ENCODE measurements around the gene TAOK1.
A peak's percentile ranks its signal among the peaks of the same experiment; 100 is the strongest.
"Not testable (repeated sequence)": the region's sequence is repeated elsewhere in the genome, so short reads cannot be mapped to it uniquely, and the experiment has no call there.

TAOK1 gene

GRCh38 chr17:29445844-29446243, 55.7 kb downstream of the TAOK1 start:
- DNase-seq (ENCODE audit: low read depth): no peak

GRCh38 chr17:29449865-29450671, 59.9 kb downstream of the TAOK1 start:
- no peak for DNase-seq (ENCODE audit: low read depth)

DNA sequence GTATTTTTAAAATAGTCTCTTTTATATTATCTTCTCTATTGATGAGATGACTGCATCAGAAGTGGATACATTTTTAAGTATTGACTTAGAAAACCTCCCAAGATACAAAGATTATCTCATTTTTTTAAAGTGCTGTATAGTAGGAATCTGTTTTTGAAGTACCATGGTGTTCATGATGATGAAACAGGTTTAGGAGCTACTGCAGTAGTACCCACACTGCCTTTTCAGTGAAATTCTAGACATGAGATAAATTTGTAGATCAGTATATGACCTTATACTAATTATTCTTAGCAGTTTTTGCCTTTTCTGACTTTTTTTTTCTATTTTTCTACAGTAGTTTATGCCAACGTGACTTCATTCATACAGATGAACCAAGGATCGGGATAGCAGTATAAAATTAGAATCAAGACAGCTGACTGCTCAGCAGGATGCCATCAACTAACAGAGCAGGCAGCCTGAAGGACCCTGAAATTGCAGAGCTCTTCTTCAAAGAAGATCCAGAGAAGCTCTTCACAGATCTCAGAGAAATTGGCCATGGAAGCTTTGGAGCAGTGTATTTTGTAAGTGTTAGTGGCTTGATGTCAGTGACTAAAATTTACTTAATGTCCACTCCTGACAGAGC, 61.1 kb downstream of the TAOK1 start:
- no peak for DNase-seq (ENCODE audit: low read depth)

DNA sequence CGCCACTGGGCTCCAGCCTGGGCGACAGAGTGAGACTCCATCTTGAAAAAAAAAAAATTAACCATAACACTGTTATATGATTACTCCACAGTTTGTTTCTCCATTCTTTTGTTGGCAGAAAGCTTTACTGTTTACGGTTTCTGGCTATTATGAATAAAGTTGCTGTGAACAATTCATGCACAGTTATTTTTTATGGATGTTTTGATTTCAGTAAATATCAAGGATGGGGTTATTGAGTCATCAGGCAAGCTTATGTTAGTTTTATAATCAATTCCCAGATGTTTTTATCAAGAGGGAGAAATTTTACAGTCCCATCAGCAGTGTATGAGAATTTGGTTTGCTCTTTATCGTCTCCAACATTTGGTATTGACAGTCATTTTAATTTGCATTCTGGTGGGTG, 67.9 kb downstream of the TAOK1 start:
- DNase-seq (ENCODE audit: low read depth): no peak

DNA sequence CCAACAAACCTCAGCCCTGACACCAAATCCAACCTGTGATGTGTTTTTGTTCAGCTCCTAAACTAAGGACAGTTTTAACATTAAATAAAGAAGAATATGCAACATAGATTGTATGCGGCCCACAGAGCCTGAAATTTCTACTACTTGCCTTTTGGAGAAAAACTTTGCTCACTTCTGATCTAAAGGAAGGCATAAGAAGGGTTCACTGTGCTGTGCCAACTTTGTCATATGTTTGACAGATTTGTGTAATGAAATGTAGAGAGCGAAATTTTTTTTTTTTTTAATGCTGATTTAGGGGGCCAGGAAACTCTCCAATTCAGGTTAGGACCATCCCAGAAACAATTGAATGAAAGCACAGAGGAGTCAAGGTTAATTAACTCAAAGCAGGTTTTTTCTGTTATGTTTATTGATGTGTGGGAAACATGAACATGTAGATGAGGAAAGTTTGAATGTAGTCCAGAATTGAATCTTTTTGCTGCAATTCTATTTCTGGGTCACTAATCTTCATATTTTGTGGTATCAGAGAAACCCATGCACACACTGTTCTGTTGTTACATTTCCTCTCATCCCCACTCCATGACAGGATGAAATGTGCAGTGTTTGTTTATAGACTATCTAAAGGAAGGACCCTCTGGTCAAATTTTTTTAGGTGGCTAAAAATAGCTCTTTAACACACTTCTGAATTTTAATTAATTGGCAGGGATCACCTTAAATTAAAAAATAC, 71.5 kb downstream of the TAOK1 start:
- no peak for DNase-seq (ENCODE audit: low read depth)

GRCh38 chr17:29469276-29469675, 79.1 kb downstream of the TAOK1 start:
- no peak for DNase-seq (ENCODE audit: low read depth)

DNA sequence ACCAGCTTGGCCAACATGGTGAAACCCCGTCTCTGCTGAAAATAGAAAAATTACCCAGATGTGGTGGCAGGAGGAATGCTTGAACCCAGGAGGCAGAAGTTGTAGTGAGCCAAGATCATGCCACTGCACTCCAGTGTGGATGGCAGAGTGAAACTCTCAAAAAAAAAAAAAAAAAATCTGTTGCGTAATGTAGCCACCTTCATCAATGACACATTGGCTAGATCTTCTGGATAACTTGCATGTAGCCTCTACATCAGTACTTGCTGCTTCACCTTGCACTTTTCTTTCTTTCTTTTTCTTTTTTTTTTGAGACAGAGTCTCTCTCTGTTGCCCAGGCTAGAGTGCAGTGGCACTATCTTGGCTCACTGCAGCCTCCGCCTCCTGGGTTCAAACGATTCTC, 83.3 kb downstream of the TAOK1 start:
- not testable (repeated sequence) for DNase-seq (ENCODE audit: low read depth)

- DNase-seq (ENCODE audit: low read depth): no peak
Observed at GRCh38 chr17:29474297-29474696, 84.1 kb downstream of the TAOK1 start.

GRCh38 chr17:29475891-29476290, 85.7 kb downstream of the TAOK1 start:
- no peak for DNase-seq (ENCODE audit: low read depth)

DNA sequence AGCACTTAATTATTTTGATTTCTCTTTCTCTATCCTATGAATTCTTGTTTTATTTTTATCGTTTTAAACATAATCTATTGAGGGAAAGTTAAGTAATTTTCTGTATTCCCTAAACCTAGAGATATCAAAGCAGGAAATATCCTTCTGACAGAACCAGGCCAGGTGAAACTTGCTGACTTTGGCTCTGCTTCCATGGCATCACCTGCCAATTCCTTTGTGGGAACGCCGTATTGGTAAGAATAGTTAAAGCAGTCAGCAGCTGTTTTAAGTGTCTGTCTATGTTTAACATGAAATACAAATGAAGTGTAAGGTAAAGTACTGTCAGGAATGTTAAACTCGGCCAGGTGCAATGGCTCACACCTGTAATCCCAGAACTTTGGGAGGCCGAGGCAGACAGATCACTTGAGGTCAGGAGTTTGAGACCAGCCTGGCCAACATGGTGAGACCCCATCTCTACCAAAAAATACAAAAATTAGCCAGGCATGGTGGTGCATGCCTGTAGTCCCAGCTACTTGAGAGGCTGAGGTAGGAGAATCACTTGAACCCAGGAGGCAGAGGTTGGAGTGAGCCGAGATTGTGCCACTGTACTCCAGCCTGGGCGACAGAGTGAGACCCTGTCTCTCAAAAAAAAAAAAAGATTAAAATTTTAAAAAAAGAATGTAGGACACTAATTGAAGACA, 90.2 kb downstream of the TAOK1 start:
- DNase-seq (ENCODE audit: low read depth): not testable (repeated sequence)

GRCh38 chr17:29483503-29483902, 93.3 kb downstream of the TAOK1 start:
- DNase-seq (ENCODE audit: low read depth): no peak

DNA sequence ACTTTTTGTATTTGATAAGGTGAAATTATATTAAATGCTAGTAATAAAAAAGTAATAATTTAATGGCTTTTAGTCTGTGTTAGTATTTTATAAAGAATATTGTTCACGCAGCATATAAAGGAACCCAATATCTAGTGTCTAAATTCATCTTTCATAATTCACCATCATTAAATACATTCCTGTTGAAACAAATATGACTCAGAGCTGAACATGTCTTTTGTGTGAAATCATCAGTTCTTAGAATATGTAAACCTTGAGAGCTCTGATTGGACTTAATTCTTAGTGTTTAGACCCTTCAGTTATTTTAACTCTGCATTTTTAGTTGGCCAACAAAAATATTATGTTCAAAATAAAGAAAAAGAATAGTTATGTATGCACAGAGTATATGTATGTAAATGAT, 104.8 kb downstream of the TAOK1 start:
- DNase-seq (ENCODE audit: low read depth): peak; percentile 28

- DNase-seq (ENCODE audit: low read depth): no peak
Observed at GRCh38 chr17:29504711-29505110, 114.5 kb downstream of the TAOK1 start.

GRCh38 chr17:29505836-29506235, 115.7 kb downstream of the TAOK1 start:
- no peak for DNase-seq (ENCODE audit: low read depth)

DNA sequence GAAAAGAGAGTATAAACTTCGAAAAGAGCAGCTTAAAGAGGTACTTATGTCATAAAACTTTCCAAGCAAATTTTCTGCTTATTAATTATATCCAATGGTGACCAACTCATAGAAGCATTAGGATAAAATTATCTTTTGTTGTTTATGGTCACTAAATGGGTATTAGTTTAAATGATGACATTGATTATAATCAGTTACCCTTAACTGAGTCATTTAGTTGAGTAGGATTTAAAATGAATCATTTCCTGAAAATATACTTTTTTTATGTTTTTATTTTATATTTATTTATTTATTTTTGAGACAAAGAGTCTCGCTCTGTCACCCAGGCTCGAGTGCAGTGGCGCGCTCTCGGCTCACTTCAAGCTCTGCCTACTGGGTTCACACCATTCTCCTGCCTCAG, 120.8 kb downstream of the TAOK1 start:
- DNase-seq (ENCODE audit: low read depth): no peak

DNA sequence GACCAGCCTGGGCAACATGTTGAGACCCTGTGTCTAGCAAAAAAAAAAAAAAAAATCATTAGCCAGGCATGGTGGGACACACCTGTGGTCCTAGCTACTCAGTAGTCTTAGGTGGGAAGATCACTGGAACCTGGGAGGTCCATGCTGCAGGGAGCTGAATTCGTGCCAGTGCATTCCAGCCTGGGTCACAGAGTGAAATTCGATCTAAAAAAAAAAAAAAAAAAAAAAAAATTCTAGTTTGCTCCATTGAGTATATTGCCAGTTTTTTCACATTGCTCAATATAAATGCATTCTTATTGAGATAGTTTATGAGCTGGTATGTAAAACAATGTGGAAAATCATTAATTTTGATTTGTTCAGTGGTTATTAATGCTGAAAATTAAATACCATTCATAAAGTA, 124.6 kb downstream of the TAOK1 start:
- no peak for DNase-seq (ENCODE audit: low read depth)

GRCh38 chr17:29518359-29518758, 128.2 kb downstream of the TAOK1 start:
- DNase-seq (ENCODE audit: low read depth): no peak

- DNase-seq (ENCODE audit: low read depth): no peak
Observed at GRCh38 chr17:29524692-29525091, 134.5 kb downstream of the TAOK1 start.

GRCh38 chr17:29526322-29526721, 136.2 kb downstream of the TAOK1 start:
- no peak for DNase-seq (ENCODE audit: low read depth)

DNA sequence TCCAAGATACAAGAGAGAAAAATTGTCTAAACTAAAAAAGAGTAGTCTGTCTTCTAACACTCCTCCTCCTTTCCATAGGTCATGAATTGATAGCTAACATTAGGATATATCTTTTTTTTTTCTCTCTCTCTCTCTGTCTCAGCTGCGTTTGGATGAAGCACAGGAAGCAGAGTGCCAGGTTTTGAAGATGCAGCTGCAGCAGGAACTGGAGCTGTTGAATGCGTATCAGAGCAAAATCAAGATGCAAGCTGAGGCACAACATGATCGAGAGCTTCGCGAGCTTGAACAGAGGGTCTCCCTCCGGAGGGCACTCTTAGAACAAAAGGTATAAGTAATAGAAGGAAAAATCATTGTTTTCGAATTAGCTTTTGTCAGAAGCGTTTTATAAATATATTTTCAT, 143.8 kb downstream of the TAOK1 start:
- no peak for DNase-seq (ENCODE audit: low read depth)

- DNase-seq (ENCODE audit: low read depth): no peak
Observed at GRCh38 chr17:29544066-29544465, 153.9 kb downstream of the TAOK1 start.

DNA sequence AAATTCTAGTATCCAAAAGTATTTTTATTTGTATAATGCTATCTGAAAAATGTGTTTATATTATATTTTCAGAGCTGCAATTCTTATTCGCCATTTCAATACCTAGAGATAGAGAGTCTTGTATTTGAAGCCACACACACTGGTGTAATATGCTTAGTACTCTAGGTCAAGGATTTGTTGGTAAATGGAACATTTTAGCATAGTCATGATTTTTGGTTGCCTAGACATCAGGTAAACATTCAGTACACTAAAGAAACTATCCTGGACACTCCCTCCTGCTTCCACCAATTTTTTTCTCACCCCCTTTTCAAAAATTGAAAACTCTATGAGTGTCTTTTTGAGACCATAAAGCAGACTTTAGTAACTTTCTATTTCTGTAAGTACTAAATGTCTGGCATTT, 155.9 kb downstream of the TAOK1 start:
- DNase-seq (ENCODE audit: low read depth): no peak

GRCh38 chr17:29546830-29547229, 156.7 kb downstream of the TAOK1 start:
- no peak for DNase-seq (ENCODE audit: low read depth)

All from non-pigmented ciliary epithelial cell (primary cell).